Measurements from ENCODE around the gene CPSF4L.

GRCh38 chr17:73237714-73238113 is 24.0 kb downstream of the CPSF4L start:
- TF ChIP-seq CTCF (conservative IDR thresholded peaks at IDR 0.05; ENCODE audit: low read length) (no peak), EZH2phosphoT487 (IDR thresholded peaks at IDR 0.05; ENCODE audit: borderline replicate concordance, low read depth, low read length) (no peak)

All from OCI-LY7 (cell line).